Type B pancreatic cell (in vitro differentiated cells): Measurements from ENCODE around the gene ARHGDIA. TPM values are rescaled to one million over a fixed set of nuclear protein-coding genes. Genes with fewer than 3 reads are reported as not detected.
A peak's percentile ranks its signal among the peaks of the same experiment; 100 is the strongest.

ENCODE experiments used
- DNase-seq: peaks from one replicate; pipeline ENCODE4 v3.0.0; 2021; ENCODE audit warnings: mixed read lengths; ENCODE audit not compliant: unreplicated experiment; ENCODE audit errors: extremely low spot score
- H3K27ac Mint-ChIP-seq: 2 replicates; pipeline ENCODE4 v1.8.0; 2021; ENCODE audit warnings: mild to moderate bottlenecking, mixed read lengths
- H3K27me3 Mint-ChIP-seq: 2 replicates; pipeline ENCODE4 v1.8.0; 2021; ENCODE audit warnings: mixed read lengths
- H3K36me3 Mint-ChIP-seq: 2 replicates; pipeline ENCODE4 v1.8.0; 2021; ENCODE audit warnings: mixed read lengths
- H3K4me1 Mint-ChIP-seq: one replicate; pipeline ENCODE4 v1.8.0; 2021; ENCODE audit warnings: mixed read lengths; ENCODE audit not compliant: unreplicated experiment
- H3K4me3 Mint-ChIP-seq: 2 replicates; pipeline ENCODE4 v1.8.0; 2021; ENCODE audit warnings: mild to moderate bottlenecking, mixed read lengths
- H3K9me3 Mint-ChIP-seq: 2 replicates; pipeline ENCODE4 v1.8.0; 2021; ENCODE audit warnings: mixed read lengths
- total RNA-seq: library from RNA; stranded (reverse); gene quantifications from 2 replicates; pipeline ENCODE4 v1.2.1, GENCODE V29; 2021; ENCODE audit warnings: low replicate concordance
- TF ChIP-seq, protein P1 (sequence below): fragments of 200-600 bp; sonication (generic); conservative IDR thresholded peaks from 2 replicates; pipeline ENCODE4 v1.5.0; 2021; ENCODE audit warnings: antibody characterized with exemption, mild to moderate bottlenecking

ARHGDIA gene
- total RNA-seq, 1 donor from 2014 or later = 250 TPM

DNA sequence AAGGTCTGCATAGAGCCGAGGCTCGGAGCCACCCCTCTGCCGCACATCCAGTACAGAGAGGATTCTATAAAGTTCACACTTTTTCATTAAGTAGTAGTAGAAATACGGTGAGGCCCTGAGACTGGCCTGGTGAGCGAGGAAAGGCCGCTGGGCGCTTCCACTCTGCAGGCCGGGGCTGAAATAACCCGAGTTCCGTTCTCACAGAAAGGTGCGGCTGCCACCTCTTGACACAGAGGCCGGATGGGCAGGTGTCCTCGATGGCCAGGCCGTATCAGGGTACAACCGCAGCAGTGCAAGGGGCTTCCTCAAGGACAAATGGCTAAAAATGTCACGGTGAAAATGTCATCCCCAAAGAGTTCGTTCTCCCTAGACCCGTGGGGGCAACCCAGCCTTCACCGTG lies 40.8 kb upstream of the ARHGDIA start:
- Mint-ChIP-seq H3K9me3 (no peaks in the 10 kb centered on the region), H3K27ac (peak overlapping the region; percentile 41), H3K36me3 (peaks cover 11% of the 10 kb centered on the region), H3K27me3 (no peaks in the 10 kb centered on the region), H3K4me3 (peak overlapping the region; percentile 73), H3K4me1 (peaks cover 9% of the 10 kb centered on the region)
- no peak for DNase-seq
- TF ChIP-seq, protein P1, sequence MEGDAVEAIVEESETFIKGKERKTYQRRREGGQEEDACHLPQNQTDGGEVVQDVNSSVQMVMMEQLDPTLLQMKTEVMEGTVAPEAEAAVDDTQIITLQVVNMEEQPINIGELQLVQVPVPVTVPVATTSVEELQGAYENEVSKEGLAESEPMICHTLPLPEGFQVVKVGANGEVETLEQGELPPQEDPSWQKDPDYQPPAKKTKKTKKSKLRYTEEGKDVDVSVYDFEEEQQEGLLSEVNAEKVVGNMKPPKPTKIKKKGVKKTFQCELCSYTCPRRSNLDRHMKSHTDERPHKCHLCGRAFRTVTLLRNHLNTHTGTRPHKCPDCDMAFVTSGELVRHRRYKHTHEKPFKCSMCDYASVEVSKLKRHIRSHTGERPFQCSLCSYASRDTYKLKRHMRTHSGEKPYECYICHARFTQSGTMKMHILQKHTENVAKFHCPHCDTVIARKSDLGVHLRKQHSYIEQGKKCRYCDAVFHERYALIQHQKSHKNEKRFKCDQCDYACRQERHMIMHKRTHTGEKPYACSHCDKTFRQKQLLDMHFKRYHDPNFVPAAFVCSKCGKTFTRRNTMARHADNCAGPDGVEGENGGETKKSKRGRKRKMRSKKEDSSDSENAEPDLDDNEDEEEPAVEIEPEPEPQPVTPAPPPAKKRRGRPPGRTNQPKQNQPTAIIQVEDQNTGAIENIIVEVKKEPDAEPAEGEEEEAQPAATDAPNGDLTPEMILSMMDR = no peak

DNA sequence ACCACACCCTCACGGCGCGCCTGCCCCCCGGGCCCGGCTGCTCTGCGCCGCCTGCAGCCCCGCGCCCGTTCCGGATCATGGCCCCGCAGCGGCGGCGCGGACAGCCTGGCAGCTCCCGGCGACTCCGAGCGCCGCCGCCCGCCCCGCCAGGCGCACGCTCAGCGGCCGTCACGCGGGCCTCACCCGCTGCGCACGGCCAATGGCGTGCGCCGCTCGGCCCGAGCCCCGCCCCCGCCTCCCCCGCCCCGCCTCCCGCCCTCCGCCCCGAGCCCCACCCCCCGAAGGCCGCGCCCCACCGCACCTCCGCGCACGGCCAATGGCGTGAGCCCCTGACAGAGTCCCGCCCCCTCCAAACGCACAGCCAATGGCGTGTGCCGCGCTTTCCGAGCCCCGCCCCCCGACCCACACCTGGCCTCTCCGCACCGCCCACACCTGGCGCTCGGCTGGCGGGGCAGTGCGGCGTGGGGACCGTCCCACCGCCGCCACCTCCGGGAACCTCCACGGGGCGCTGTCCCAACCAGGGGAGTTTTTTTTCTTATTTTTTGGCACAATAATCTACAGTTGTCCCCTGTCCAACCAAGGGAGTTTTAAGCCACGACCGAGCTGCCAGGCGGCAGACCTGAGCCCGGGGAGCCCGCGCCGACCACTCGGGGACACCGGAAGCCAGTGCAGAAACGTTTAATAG lies 40.3 kb upstream of the ARHGDIA start, which contains the start of gene PCYT2:
PCYT2 (minus strand) TSS at position 123 of the 685 bp plus-strand sequence; CDS start at position 79, 44 bp downstream.
- Mint-ChIP-seq H3K4me3 (peak within 1 kb of the TSS; percentile 93), H3K36me3 (peaks cover 11% of the 10 kb centered on the region), H3K27me3 (no peaks in the 10 kb centered on the region), H3K27ac (peak within 1 kb of the TSS; percentile 90), H3K9me3 (no peaks in the 10 kb centered on the region), H3K4me1 (peaks cover 5% of the 10 kb centered on the region)
- TF ChIP-seq, protein P1 = peak; percentile 29
- peak; percentile 95 for DNase-seq

DNA sequence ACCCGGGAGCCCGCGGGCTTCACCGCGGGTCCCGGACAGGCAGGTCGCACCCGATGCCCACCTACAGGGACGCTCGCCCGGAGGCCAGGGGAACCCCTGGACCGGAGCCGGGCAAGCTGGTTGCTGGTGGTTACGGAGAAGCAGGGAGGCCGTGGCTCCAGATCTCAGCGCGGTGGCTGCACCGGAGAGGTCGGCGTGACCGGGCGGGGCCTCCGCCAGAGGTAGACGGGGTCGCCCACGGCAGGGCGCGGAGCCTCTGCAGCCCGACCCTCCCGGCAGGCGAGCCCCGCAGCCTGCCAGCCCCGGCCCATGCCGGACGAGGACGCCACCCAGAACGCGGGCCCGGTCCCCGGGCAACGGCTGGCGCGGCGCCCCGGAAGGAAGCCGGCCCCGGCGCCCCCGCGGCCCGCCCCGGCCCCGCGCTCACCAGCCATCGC lies 39.7 kb upstream of the ARHGDIA start:
- DNase-seq = no peak
- Mint-ChIP-seq H3K9me3 (no peaks in the 10 kb centered on the region), H3K4me3 (peak overlapping the region; percentile 93), H3K4me1 (peaks cover 5% of the 10 kb centered on the region), H3K36me3 (peaks cover 10% of the 10 kb centered on the region), H3K27ac (peak overlapping the region; percentile 90), H3K27me3 (no peaks in the 10 kb centered on the region)
- TF ChIP-seq, protein P1 = no peak

DNA sequence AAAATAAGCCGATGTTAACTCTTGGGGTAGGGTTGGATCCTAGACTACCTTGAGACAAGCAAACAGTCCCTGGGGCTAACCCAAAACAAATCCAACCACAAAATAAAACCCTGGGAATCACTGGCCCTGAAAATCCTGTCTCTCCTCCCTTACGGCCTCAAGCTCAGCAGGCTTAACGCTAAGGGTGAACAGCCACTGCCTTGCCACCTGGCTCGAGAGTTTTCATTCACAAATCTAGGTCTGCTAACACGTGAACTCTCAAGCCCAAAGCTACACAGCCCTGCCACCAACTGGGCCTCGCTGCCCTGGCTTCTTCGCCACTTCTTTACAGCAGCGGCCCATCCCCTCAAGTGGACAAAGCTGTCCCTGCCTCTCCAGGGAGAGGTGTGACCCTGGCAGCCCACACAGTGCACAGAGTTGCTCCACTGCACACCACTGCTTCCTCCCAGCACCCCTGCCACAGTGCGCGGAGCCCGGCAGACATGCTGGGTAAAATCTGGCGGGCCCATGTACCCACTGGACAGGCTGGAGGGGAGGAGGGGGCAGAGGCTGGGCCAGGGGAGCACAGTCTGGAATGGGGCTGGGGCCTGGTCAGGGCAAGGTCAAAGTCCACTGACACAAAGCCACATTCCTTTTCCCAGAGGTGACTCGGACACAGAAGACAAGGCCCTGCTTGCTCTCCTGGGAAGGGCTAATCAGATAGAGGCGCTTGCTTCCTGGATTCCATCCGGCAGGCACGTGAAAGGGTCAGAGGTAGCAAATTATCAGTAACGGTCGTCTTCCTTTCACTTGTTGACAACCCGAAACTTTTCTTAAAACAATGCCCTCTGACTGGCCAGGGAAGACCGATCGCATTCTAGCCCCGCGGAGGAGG lies 39.1 kb upstream of the ARHGDIA start:
- TF ChIP-seq, protein P1 = no peak
- no peaks in the 10 kb centered on the region for H3K9me3 Mint-ChIP-seq
- no peak for DNase-seq

DNA sequence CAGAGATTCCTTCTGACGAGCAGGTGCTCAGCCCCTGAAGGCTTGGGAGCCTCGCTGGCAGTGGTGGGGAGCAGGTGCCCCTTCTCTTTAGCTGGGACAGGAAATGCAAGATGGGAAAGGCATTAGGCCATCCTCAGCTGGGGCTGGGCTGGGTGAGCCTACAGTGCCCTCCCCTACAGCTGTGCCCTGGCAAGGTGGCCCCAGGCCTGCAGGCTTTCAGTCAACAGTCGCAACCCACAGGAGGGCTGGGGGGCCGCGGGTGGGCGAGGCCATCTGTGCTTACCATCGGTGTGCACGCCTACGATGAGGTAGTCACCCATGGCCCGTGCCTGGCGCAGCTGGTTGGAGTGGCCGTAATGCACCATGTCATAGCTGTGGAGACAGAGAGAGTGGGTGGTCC lies 38.1 kb upstream of the ARHGDIA start:
- no peaks in the 10 kb centered on the region for H3K27me3 Mint-ChIP-seq
- TF ChIP-seq, protein P1 = no peak
- no peak overlapping the region for H3K27ac Mint-ChIP-seq
- no peaks in the 10 kb centered on the region for H3K9me3 Mint-ChIP-seq
- peaks cover 5% of the 10 kb centered on the region for H3K4me1 Mint-ChIP-seq
- DNase-seq = no peak
- H3K36me3 Mint-ChIP-seq = peaks cover 8% of the 10 kb centered on the region
- peak overlapping the region; percentile 93 for H3K4me3 Mint-ChIP-seq

More for the DNA sequence above, 39.1 kb upstream of the ARHGDIA start:
- Mint-ChIP-seq H3K4me3 (peak overlapping the region; percentile 93), H3K27me3 (no peaks in the 10 kb centered on the region), H3K4me1 (peaks cover 5% of the 10 kb centered on the region), H3K36me3 (peaks cover 8% of the 10 kb centered on the region), H3K27ac (peak overlapping the region; percentile 90)
